OCI-LY3 (cell line): ENCODE data around the gene TINAG.
A peak's percentile ranks its signal among the peaks of the same experiment; 100 is the strongest.

Source experiments
- H2AFZ ChIP-seq: fragments of 200-600, 300-600 bp; shearing (Covaris generic); 2 replicates; pipeline ENCODE4 v1.6.0; 2014; ENCODE audit warnings: antibody characterized with exemption, low read depth, low read length
- H3K27ac ChIP-seq: fragments of 200-600, 300-600 bp; sonication (generic); 2 replicates; pipeline ENCODE4 v1.5.1; 2014; ENCODE audit warnings: mild to moderate bottlenecking, low read length, moderate library complexity, mixed read lengths
- H3K27me3 ChIP-seq: fragments of 200-600, 300-600 bp; sonication (generic); 2 replicates; pipeline ENCODE4 v1.6.1; 2014; ENCODE audit warnings: low read depth, low read length, mixed read lengths
- H3K36me3 ChIP-seq: fragments of 200-600, 300-600 bp; sonication (generic); replicated peaks from 2 replicates; pipeline ENCODE3; 2014; ENCODE audit warnings: low read depth, low read length, mixed read lengths
- H3K4me1 ChIP-seq: fragments of 300-600, 200-600 bp; sonication (generic); 2 replicates; pipeline ENCODE4 v1.6.1; 2014; ENCODE audit warnings: low read length, mixed read lengths
- H3K4me2 ChIP-seq: fragments of 200-600, 300-600 bp; sonication (generic); 2 replicates; pipeline ENCODE4 v1.6.1; 2014; ENCODE audit warnings: low read length, mixed read lengths
- H3K4me3 ChIP-seq: fragments of 300-600, 200-600 bp; sonication (generic); 2 replicates; pipeline ENCODE4 v1.5.1; 2014; ENCODE audit warnings: antibody characterized with exemption, mild to moderate bottlenecking, low read length, moderate library complexity
- H3K79me2 ChIP-seq: fragments of 300-600, 200-600 bp; shearing (Covaris generic); 2 replicates; pipeline ENCODE4 v1.6.1; 2014; ENCODE audit warnings: mild to moderate bottlenecking, low read length, mixed read lengths
- H3K9ac ChIP-seq: fragments of 300-600, 200-600 bp; shearing (Covaris generic); 2 replicates; pipeline ENCODE4 v1.6.0; 2014; ENCODE audit warnings: mild to moderate bottlenecking, low read length, moderate library complexity
- H3K9me3 ChIP-seq: fragments of 200-600, 300-600 bp; shearing (Covaris generic); 2 replicates; pipeline ENCODE4 v1.6.1; 2014; ENCODE audit warnings: low read length, mixed read lengths; ENCODE audit not compliant: insufficient read depth
- H4K20me1 ChIP-seq: fragments of 200-600, 300-600 bp; sonication (generic); 2 replicates; pipeline ENCODE4 v1.6.1; 2016; ENCODE audit warnings: low read length, mixed read lengths; ENCODE audit not compliant: insufficient read depth
- CTCF ChIP-seq: fragments of 200-600, 300-600 bp; sonication (generic); IDR thresholded peaks from 2 replicates; pipeline ENCODE4 v1.5.1; 2014; ENCODE audit warnings: antibody characterized with exemption, low read length, low read depth
- EZH2phosphoT487 ChIP-seq: fragments of 200-600 bp; shearing (Covaris generic); IDR thresholded peaks from 2 replicates; pipeline ENCODE4 v1.6.1; 2018; ENCODE audit warnings: antibody characterized with exemption, mixed run types, low read depth

Gene TINAG

GRCh38 chr6:54264581-54265272, 43.5 kb upstream of the TINAG start:
- no peak for TF ChIP-seq CTCF
- TF ChIP-seq EZH2phosphoT487: no peak
- Histone ChIP-seq H3K27me3 (peaks cover 13% of the 10 kb centered on the region; the same call in 1 of the 2 replicates), H3K4me2 (no peak overlapping the region), H3K9me3 (no peaks in the 10 kb centered on the region), H3K4me1 (peaks cover 8% of the 10 kb centered on the region), H3K4me3 (no peak overlapping the region), H2AFZ (no peak overlapping the region), H3K79me2 (no peaks in the 10 kb centered on the region), H3K36me3 (no peaks in the 10 kb centered on the region), H3K9ac (no peak overlapping the region), H4K20me1 (no peaks in the 10 kb centered on the region), H3K27ac (no peak overlapping the region)

- Histone ChIP-seq H3K27me3 (peaks cover 18% of the 10 kb centered on the region), H3K36me3 (no peaks in the 10 kb centered on the region), H3K79me2 (no peaks in the 10 kb centered on the region), H3K4me1 (peaks cover 25% of the 10 kb centered on the region), H3K4me2 (no peak overlapping the region), H2AFZ (no peak overlapping the region), H3K9ac (no peak overlapping the region), H4K20me1 (no peaks in the 10 kb centered on the region), H3K4me3 (no peak overlapping the region), H3K9me3 (no peaks in the 10 kb centered on the region), H3K27ac (no peak overlapping the region)
- TF ChIP-seq CTCF (peak; percentile 52), EZH2phosphoT487 (no peak)
Measured at GRCh38 chr6:54266400-54266923, 41.8 kb upstream of the TINAG start.

DNA sequence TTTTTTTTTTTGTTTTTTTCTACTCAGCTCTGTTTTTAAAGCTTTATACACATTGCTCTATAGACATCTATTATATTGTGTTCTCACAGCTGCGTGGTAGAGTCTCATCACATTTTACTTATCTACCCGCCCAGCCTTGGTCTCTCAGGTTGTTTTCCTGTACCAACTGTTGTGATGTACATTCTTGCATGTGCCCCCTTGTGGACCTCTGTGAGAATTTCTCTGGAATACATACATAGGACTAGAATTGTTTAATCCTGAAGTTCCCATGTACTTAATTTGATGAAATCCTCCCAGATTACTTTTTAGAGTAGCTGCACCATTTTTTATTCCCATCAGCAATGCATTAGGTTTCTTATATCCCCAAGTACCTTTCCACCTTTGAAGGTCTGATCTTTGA, 40.4 kb upstream of the TINAG start:
- Histone ChIP-seq H3K4me3 (no peak overlapping the region), H3K9ac (no peak overlapping the region), H3K9me3 (no peaks in the 10 kb centered on the region), H3K4me1 (peaks cover 25% of the 10 kb centered on the region), H3K36me3 (no peaks in the 10 kb centered on the region), H3K79me2 (no peaks in the 10 kb centered on the region), H3K27me3 (peaks cover 23% of the 10 kb centered on the region), H3K4me2 (no peak overlapping the region), H4K20me1 (no peaks in the 10 kb centered on the region), H2AFZ (no peak overlapping the region), H3K27ac (no peak overlapping the region)
- TF ChIP-seq EZH2phosphoT487: no peak
- TF ChIP-seq CTCF: peak; percentile 72

- H3K4me1 ChIP-seq: peaks cover 25% of the 10 kb centered on the region
- H3K9ac ChIP-seq: no peak overlapping the region
- no peak overlapping the region for H3K4me3 ChIP-seq
- no peak overlapping the region for H3K27ac ChIP-seq
- TF ChIP-seq CTCF (no peak), EZH2phosphoT487 (no peak)
- H3K27me3 ChIP-seq: peaks cover 20% of the 10 kb centered on the region
- H4K20me1 ChIP-seq: no peaks in the 10 kb centered on the region
- H2AFZ ChIP-seq: no peak overlapping the region
- H3K4me2 ChIP-seq: no peak overlapping the region
- H3K9me3 ChIP-seq: no peaks in the 10 kb centered on the region
- no peaks in the 10 kb centered on the region for H3K79me2 ChIP-seq
- H3K36me3 ChIP-seq: no peaks in the 10 kb centered on the region
Measured at GRCh38 chr6:54273214-54273820, 34.9 kb upstream of the TINAG start.
